H9 (cell line): ENCODE data around the gene MSRB1. TPM values are rescaled to one million over a fixed set of nuclear protein-coding genes. Genes with fewer than 3 reads are reported as not detected.

Source experiments
- DNase-seq: peaks from one replicate; pipeline ENCODE4 v3.0.0-alpha.2; 2017
- H2AFZ ChIP-seq: one replicate; pipeline ENCODE4 v1.6.1; 2013; ENCODE audit warnings: mild to moderate bottlenecking, low read length, control low read depth, moderate library complexity
- H2AK5ac ChIP-seq: 2 replicates; pipeline ENCODE4 v1.6.1; 2013; ENCODE audit warnings: low read length, control low read depth, mixed read lengths; ENCODE audit not compliant: insufficient read length
- H2BK120ac ChIP-seq: one replicate; pipeline ENCODE4 v1.6.1; 2013; ENCODE audit warnings: low read depth, mild to moderate bottlenecking, low read length, control low read depth, inconsistent platforms; ENCODE audit not compliant: poor library complexity, severe bottlenecking
- H2BK12ac ChIP-seq: 2 replicates; pipeline ENCODE4 v1.6.1; 2013; ENCODE audit warnings: low read length, control low read depth, mixed read lengths, low read depth; ENCODE audit not compliant: insufficient read length
- H2BK15ac ChIP-seq: 2 replicates; pipeline ENCODE4 v1.6.1; 2013; ENCODE audit warnings: low read depth, low read length, control low read depth
- H2BK20ac ChIP-seq: one replicate; pipeline ENCODE4 v1.6.1; 2013; ENCODE audit warnings: low read depth, mild to moderate bottlenecking, low read length, control low read depth, inconsistent platforms; ENCODE audit not compliant: poor library complexity, severe bottlenecking
- H2BK5ac ChIP-seq: 2 replicates; pipeline ENCODE4 v1.6.1; 2013; ENCODE audit warnings: low read length, control low read depth, mixed read lengths; ENCODE audit not compliant: insufficient read length
- H3K14ac ChIP-seq: 2 replicates; pipeline ENCODE4 v1.6.1; 2013; ENCODE audit warnings: low read length, control low read depth; ENCODE audit not compliant: insufficient read depth
- H3K18ac ChIP-seq: 2 replicates; pipeline ENCODE4 v1.6.1; 2013; ENCODE audit warnings: low read depth, mild to moderate bottlenecking, mixed read lengths, low read length, control low read depth; ENCODE audit not compliant: insufficient read length
- H3K23ac ChIP-seq: 2 replicates; pipeline ENCODE4 v1.6.1; 2013; ENCODE audit warnings: low read length, control low read depth, mixed read lengths, low read depth; ENCODE audit not compliant: insufficient read length
- H3K23me2 ChIP-seq: 2 replicates; pipeline ENCODE4 v1.6.1; 2013; ENCODE audit warnings: low read depth, mild to moderate bottlenecking, mixed read lengths, low read length, control low read depth; ENCODE audit not compliant: insufficient read length, poor library complexity, severe bottlenecking
- H3K27ac ChIP-seq: 2 replicates; pipeline ENCODE4 v1.5.1; 2013; ENCODE audit warnings: low read length, control low read depth, mixed read lengths, low read depth; ENCODE audit not compliant: insufficient read length
- H3K27me3 ChIP-seq: 2 replicates; pipeline ENCODE4 v1.6.1; 2013; ENCODE audit warnings: low read length, control low read depth, inconsistent platforms; ENCODE audit not compliant: insufficient read depth
- H3K4ac ChIP-seq: 2 replicates; pipeline ENCODE4 v1.6.1; 2013; ENCODE audit warnings: low read depth, mild to moderate bottlenecking, control low read depth, inconsistent platforms, low read length, moderate library complexity
- H3K4me1 ChIP-seq: 2 replicates; pipeline ENCODE4 v1.6.1; 2013; ENCODE audit warnings: low read length, control low read depth, inconsistent platforms; ENCODE audit not compliant: insufficient read depth
- H3K4me2 ChIP-seq: 2 replicates; pipeline ENCODE4 v1.6.1; 2013; ENCODE audit warnings: low read length, control low read depth, mixed read lengths; ENCODE audit not compliant: insufficient read length, insufficient read depth
- H3K56ac ChIP-seq: 2 replicates; pipeline ENCODE4 v1.6.1; 2013; ENCODE audit warnings: low read depth, mild to moderate bottlenecking, mixed read lengths, low read length, control low read depth; ENCODE audit not compliant: insufficient read length
- H3K79me1 ChIP-seq: 2 replicates; pipeline ENCODE4 v1.6.1; 2013; ENCODE audit warnings: low read depth, mild to moderate bottlenecking, moderate library complexity, low read length, control low read depth, inconsistent platforms; ENCODE audit not compliant: insufficient read depth, poor library complexity, severe bottlenecking
- H3K79me2 ChIP-seq: 2 replicates; pipeline ENCODE4 v1.6.1; 2013; ENCODE audit warnings: low read length, control low read depth, inconsistent platforms; ENCODE audit not compliant: insufficient read depth
- H3K9ac ChIP-seq: 2 replicates; pipeline ENCODE4 v1.6.1; 2013; ENCODE audit warnings: low read length, control low read depth, mixed read lengths; ENCODE audit not compliant: insufficient read length; ENCODE audit errors: extremely low read depth
- H3K9me3 ChIP-seq: one replicate; pipeline ENCODE4 v1.6.1; 2013; ENCODE audit warnings: low read depth, low read length, inconsistent platforms; ENCODE audit not compliant: control insufficient read depth
- H3T11ph ChIP-seq: one replicate; pipeline ENCODE4 v1.6.1; 2013; ENCODE audit warnings: mild to moderate bottlenecking, low read length, control low read depth, inconsistent platforms
- H4K20me1 ChIP-seq: one replicate; pipeline ENCODE4 v1.6.1; 2013; ENCODE audit not compliant: control insufficient read depth, insufficient read length, insufficient read depth
- H4K5ac ChIP-seq: 2 replicates; pipeline ENCODE4 v1.6.1; 2013; ENCODE audit warnings: low read depth, mild to moderate bottlenecking, mixed read lengths, low read length, control low read depth; ENCODE audit not compliant: insufficient read length
- H4K8ac ChIP-seq: replicated peaks from 2 replicates; pipeline ENCODE4 v1.6.1; 2013; ENCODE audit warnings: low read length, control low read depth, mixed read lengths, low read depth; ENCODE audit not compliant: insufficient read length
- H4K91ac ChIP-seq: 2 replicates; pipeline ENCODE4 v1.6.1; 2013; ENCODE audit warnings: low read depth, mild to moderate bottlenecking, moderate library complexity, mixed read lengths, low read length, control low read depth; ENCODE audit not compliant: insufficient read length
- H3K27ac Mint-ChIP-seq, 3 experiments: 2 replicates in 2 of 3; 3 replicates in 1 of 3; pipeline ENCODE4 v1.8.0; 2020 to 2021; ENCODE audit warnings: mixed read lengths in 3 of 3, mild to moderate bottlenecking in 1 of 3, moderate library complexity in 1 of 3
- H3K27me3 Mint-ChIP-seq: 2 replicates; pipeline ENCODE4 v1.8.0; 2021; ENCODE audit warnings: low read depth, mild to moderate bottlenecking, moderate library complexity, mixed read lengths
- H3K36me3 Mint-ChIP-seq, 3 experiments: 2 replicates in 2 of 3; 3 replicates in 1 of 3; pipeline ENCODE4 v1.8.0; 2020 to 2021; ENCODE audit warnings: low read depth in 3 of 3, mixed read lengths in 3 of 3; ENCODE audit not compliant: insufficient read depth in 1 of 3
- H3K4me1 Mint-ChIP-seq, 2 experiments: 2 replicates each; pipeline ENCODE4 v1.8.0; 2020; ENCODE audit warnings: mixed read lengths in 2 of 2
- H3K4me3 Mint-ChIP-seq, 2 experiments: 2 replicates in 1 of 2; 3 replicates in 1 of 2; pipeline ENCODE4 v1.8.0; 2020 to 2021; ENCODE audit warnings: mild to moderate bottlenecking in 2 of 2, mixed read lengths in 2 of 2, moderate library complexity in 1 of 2
- H3K9me3 Mint-ChIP-seq, 2 experiments: 2 replicates in 1 of 2; 3 replicates in 1 of 2; pipeline ENCODE4 v1.8.0; 2020; ENCODE audit warnings: mild to moderate bottlenecking in 2 of 2, mixed read lengths in 2 of 2, moderate library complexity in 1 of 2
- CTCF ChIP-seq: fragments of 200-600 bp; sonication (generic); conservative IDR thresholded peaks from 3 replicates; pipeline ENCODE4 v1.8.0; 2021; ENCODE audit warnings: antibody characterized with exemption, mild to moderate bottlenecking
- WGBS: extraction: QIAGEN DNeasy Blood & Tissue Kit; methylation state at CpG from one replicate; pipeline ENCODE4 v1.1.7; 2013; ENCODE audit warnings: missing lambda C conversion rate, low lambda C conversion rate, mixed read lengths; ENCODE audit not compliant: insufficient read length; ENCODE audit errors: extremely low coverage; 5-methylcytosine and 5-hydroxymethylcytosine counted together
- total RNA-seq: library from RNA; stranded (reverse); gene quantifications from 2 replicates; pipeline ENCODE4 v1.2.1, GENCODE V29; 2021

The MSRB1 gene
- total RNA-seq, 1 experiment from 2014 or later = 25.7 TPM

- Histone ChIP-seq H3K4me2 (no peak overlapping the region), H3K79me1 (no peaks in the 10 kb centered on the region), H2BK15ac (no peak overlapping the region), H3K14ac (no peak overlapping the region; the same call in 1 of the 2 replicates), H2BK12ac (no peak overlapping the region), H2AFZ (no peak overlapping the region), H3K27me3 (no peaks in the 10 kb centered on the region), H3K23ac (no peak overlapping the region), H2AK5ac (no peak overlapping the region), H4K91ac (no peak overlapping the region), H3K56ac (no peak overlapping the region), H3K9me3 (no peaks in the 10 kb centered on the region), H3T11ph (no peak overlapping the region), H3K9ac (no peak overlapping the region), H4K5ac (no peak overlapping the region), H2BK5ac (no peak overlapping the region), H4K20me1 (no peaks in the 10 kb centered on the region), H4K8ac (no peak overlapping the region), H3K4ac (no peak overlapping the region), H2BK120ac (no peak overlapping the region), H3K4me1 (no peaks in the 10 kb centered on the region), H3K18ac (no peak overlapping the region), H3K23me2 (peaks cover 3% of the 10 kb centered on the region), H3K27ac (no peak overlapping the region), H3K79me2 (no peaks in the 10 kb centered on the region), H2BK20ac (no peak overlapping the region)
- H3K4me1 Mint-ChIP-seq = peaks cover 2 to 7% of the 10 kb centered on the region in 2 experiments
- H3K36me3 Mint-ChIP-seq = peaks cover 3 to 10% (median 4%) of the 10 kb centered on the region in 3 experiments; a peak in 5 of 7 replicates
- peak overlapping the region in 1 of 3 experiments; percentile 91; a peak in 1 of 7 replicates for H3K27ac Mint-ChIP-seq
- no peak overlapping the region; a peak in 1 of 5 replicates for H3K4me3 Mint-ChIP-seq
- TF ChIP-seq CTCF = no peak
- no CpG with 5 or more reads among the region's 23 CpGs for WGBS
- H3K27me3 Mint-ChIP-seq = peaks cover 22% of the 10 kb centered on the region
- DNase-seq = no peak
- H3K9me3 Mint-ChIP-seq = peaks cover 0 to 3% of the 10 kb centered on the region in 2 experiments; a peak in 1 of 5 replicates
These were observed 9.8 kb downstream of the MSRB1 start for GRCh38 chr16:1933097-1933661.
